ENCODE data around the gene LIN54. TPM values are rescaled to one million over a fixed set of nuclear protein-coding genes. Genes with fewer than 3 reads are reported as not detected.
"Not testable (repeated sequence)": the region's sequence is repeated elsewhere in the genome, so short reads cannot be mapped to it uniquely, and the experiment has no call there.

The LIN54 gene
- total RNA-seq, 1 donor from 2014 or later, result 14.7 TPM

- intact Hi-C loops (cut with DNase I), result no loop called here
- no peak for DNase-seq
- peaks cover 12% of the 10 kb centered on the region for H3K4me1 ChIP-seq
- ATAC-seq, result peak in 1 of 2 donors; percentile 33
- TF ChIP-seq CTCF (IDR thresholded peaks at IDR 0.05), result no peak
- no peak overlapping the region for H3K4me3 ChIP-seq
- no peak overlapping the region for H3K27ac ChIP-seq
- H3K27me3 ChIP-seq (ENCODE audit: low read depth), result no peaks in the 10 kb centered on the region
- no peaks in the 10 kb centered on the region for H3K36me3 ChIP-seq
- H3K9me3 ChIP-seq, result no peaks in the 10 kb centered on the region
Observed at GRCh38 chr4:82989575-82990429, 20.8 kb downstream of the LIN54 start.

GRCh38 chr4:82988323-82988832 lies 22.2 kb downstream of the LIN54 start:
- no peaks in the 10 kb centered on the region for H3K27me3 ChIP-seq (ENCODE audit: low read depth)
- DNase-seq, result no peak
- no peak overlapping the region for H3K27ac ChIP-seq
- intact Hi-C loops (cut with DNase I), result no loop called here
- no peak for TF ChIP-seq CTCF (IDR thresholded peaks at IDR 0.05)
- no peaks in the 10 kb centered on the region for H3K9me3 ChIP-seq
- ATAC-seq, result no peak
- no peaks in the 10 kb centered on the region for H3K36me3 ChIP-seq
- peaks cover 12% of the 10 kb centered on the region for H3K4me1 ChIP-seq
- H3K4me3 ChIP-seq, result no peak overlapping the region

- H3K4me3 ChIP-seq; intact Hi-C loops (cut with DNase I): not testable (repeated sequence)
Observed at GRCh38 chr4:82987519-82987918, 23.1 kb downstream of the LIN54 start.

GRCh38 chr4:82984459-82984858 lies 26.2 kb downstream of the LIN54 start:
- Histone ChIP-seq H3K9me3 (no peaks in the 10 kb centered on the region), H3K4me1 (peaks cover 5% of the 10 kb centered on the region), H3K4me3 (no peak overlapping the region), H3K27ac (no peak overlapping the region), H3K36me3 (peaks cover 8% of the 10 kb centered on the region), H3K27me3 (ENCODE audit: low read depth) (no peaks in the 10 kb centered on the region)
- intact Hi-C loops (cut with DNase I), result no loop called here
- no peak for DNase-seq
- no peak for ATAC-seq
- no peak for TF ChIP-seq CTCF (IDR thresholded peaks at IDR 0.05)

More at GRCh38 chr4:82987519-82987918, 23.1 kb downstream of the LIN54 start:
- not testable (repeated sequence) for H3K36me3 ChIP-seq; ATAC-seq; H3K9me3 ChIP-seq; DNase-seq; H3K27me3 ChIP-seq (ENCODE audit: low read depth); H3K27ac ChIP-seq
- H3K4me1 ChIP-seq, result peaks cover 12% of the 10 kb centered on the region

GRCh38 chr4:82983444-82983843 lies 27.2 kb downstream of the LIN54 start:
- Histone ChIP-seq H3K9me3 (no peaks in the 10 kb centered on the region), H3K36me3 (peaks cover 8% of the 10 kb centered on the region), H3K4me3 (no peak overlapping the region), H3K4me1 (no peaks in the 10 kb centered on the region), H3K27ac (no peak overlapping the region), H3K27me3 (ENCODE audit: low read depth) (no peaks in the 10 kb centered on the region)
- intact Hi-C loops (cut with DNase I), result no loop called here
- DNase-seq, result no peak
- ATAC-seq, result no peak
- TF ChIP-seq CTCF (IDR thresholded peaks at IDR 0.05), result no peak

- Histone ChIP-seq H3K4me3 (no peak overlapping the region), H3K27ac (no peak overlapping the region), H3K27me3 (ENCODE audit: low read depth) (no peaks in the 10 kb centered on the region), H3K4me1 (no peaks in the 10 kb centered on the region), H3K36me3 (peaks cover 8% of the 10 kb centered on the region), H3K9me3 (no peaks in the 10 kb centered on the region)
- intact Hi-C loops (cut with DNase I), result no loop called here
- DNase-seq (no peak), ATAC-seq (no peak)
- TF ChIP-seq CTCF (IDR thresholded peaks at IDR 0.05), result no peak
Observed at GRCh38 chr4:82981138-82981537, 29.5 kb downstream of the LIN54 start.

All from lower lobe of right lung (tissue), 2 donors.